H1 (cell line): ENCODE data around the gene ADAMTS17. TPM values are rescaled to one million over a fixed set of nuclear protein-coding genes. Genes with fewer than 3 reads are reported as not detected.

Source experiments
- CTCF ChIA-PET: fragments of 300-600 bp; sonication (Branson Sonifier 250); formaldehyde crosslinking; loops from one replicate; lab custom pipeline; 2021; ENCODE audit not compliant: partially characterized antibody; lab: Charles Lee
- POLR2A ChIA-PET: fragments of 300-600 bp; sonication (Branson Sonifier 250); formaldehyde crosslinking; loops from one replicate; lab custom pipeline; 2021; ENCODE audit warnings: inconsistent platforms; ENCODE audit not compliant: partially characterized antibody; lab: Charles Lee
- DNase-seq, 2 experiments: peaks; one replicate each; pipeline versions ENCODE4 v3.0.0 to v3.0.0-alpha.2; 2010 to 2022; ENCODE audit warnings: low spot score in 2 of 2, low read depth in 1 of 2, mixed read lengths in 1 of 2
- FAIRE-seq: peaks from 2 replicates; lab custom pipeline; 2011; peaks lifted over from hg19 to GRCh38; lab: Jason Lieb, UNC
- H2AFZ ChIP-seq: 2 replicates; pipeline ENCODE4 v1.8.1; 2012; ENCODE audit warnings: low read length, inconsistent platforms
- H2AK5ac ChIP-seq: 2 replicates; pipeline ENCODE4 v1.6.1; 2013; ENCODE audit warnings: low read depth, low read length
- H2BK120ac ChIP-seq: replicated peaks from 2 replicates; pipeline ENCODE3; 2013; ENCODE audit warnings: low read depth, low read length, inconsistent platforms
- H2BK12ac ChIP-seq: 2 replicates; pipeline ENCODE4 v1.6.1; 2013; ENCODE audit warnings: low read depth, low read length
- H2BK15ac ChIP-seq: 2 replicates; pipeline ENCODE4 v1.6.1; 2013; ENCODE audit warnings: low read length
- H2BK20ac ChIP-seq: 2 replicates; pipeline ENCODE4 v1.6.1; 2013; ENCODE audit warnings: low read length
- H2BK5ac ChIP-seq: 2 replicates; pipeline ENCODE4 v1.6.1; 2013; ENCODE audit warnings: low read depth, low read length
- H3K14ac ChIP-seq: 2 replicates; pipeline ENCODE4 v1.6.1; 2013; ENCODE audit warnings: inconsistent platforms; ENCODE audit not compliant: insufficient read length
- H3K18ac ChIP-seq: 2 replicates; pipeline ENCODE4 v1.6.1; 2013; ENCODE audit warnings: low read length; ENCODE audit errors: extremely low read depth
- H3K23ac ChIP-seq: 2 replicates; pipeline ENCODE4 v1.6.1; 2013; ENCODE audit warnings: inconsistent platforms; ENCODE audit not compliant: insufficient read length
- H3K23me2 ChIP-seq: 2 replicates; pipeline ENCODE4 v1.6.1; 2013; ENCODE audit warnings: low read depth, low read length
- H3K27ac ChIP-seq: 2 replicates; pipeline ENCODE4 v1.6.1; 2011; ENCODE audit warnings: low read depth, low read length, inconsistent platforms
- H3K27me3 ChIP-seq, 4 experiments: replicated peaks in 1 of 4; 1 replicate in 1 of 4; 2 replicates in 3 of 4; pipeline versions ENCODE4 v1.6.1 to v1.8.1; 2011 to 2013; ENCODE audit warnings: low read length in 3 of 4, mild to moderate bottlenecking in 3 of 4, inconsistent platforms in 2 of 4, mixed read lengths in 2 of 4, moderate library complexity in 1 of 4; ENCODE audit not compliant: control insufficient read depth in 3 of 4, insufficient read depth in 3 of 4; ENCODE audit errors: extremely low read depth in 1 of 4
- H3K36me3 ChIP-seq, 4 experiments: 2 replicates each; pipeline versions ENCODE4 v1.6.1 to v1.8.1; 2011 to 2013; ENCODE audit warnings: mild to moderate bottlenecking in 4 of 4, low read length in 3 of 4, moderate library complexity in 2 of 4, control low read depth in 1 of 4, inconsistent platforms in 1 of 4; ENCODE audit not compliant: insufficient read depth in 4 of 4, control insufficient read depth in 2 of 4
- H3K4ac ChIP-seq: replicated peaks from 2 replicates; pipeline ENCODE3; 2013; ENCODE audit warnings: low read length, low read depth, mixed read lengths, inconsistent platforms; ENCODE audit not compliant: insufficient read length
- H3K4me1 ChIP-seq, 4 experiments: replicated peaks in 1 of 4; 1 replicate in 1 of 4; 2 replicates in 3 of 4; pipeline versions ENCODE4 v1.6.1 to v1.8.1; 2011 to 2013; ENCODE audit warnings: low read length in 3 of 4, inconsistent platforms in 2 of 4, mixed read lengths in 1 of 4; ENCODE audit not compliant: insufficient read depth in 4 of 4, control insufficient read depth in 3 of 4
- H3K4me2 ChIP-seq, 2 experiments: 2 replicates each; pipeline versions ENCODE4 v1.6.1 to v1.8.1; 2011 to 2013; ENCODE audit warnings: low read depth in 2 of 2, low read length in 2 of 2, control low read depth in 1 of 2, inconsistent platforms in 1 of 2, mild to moderate bottlenecking in 1 of 2; ENCODE audit not compliant: insufficient read depth in 1 of 2
- H3K4me3 ChIP-seq, 4 experiments: fragments of 200-600, 300-600 bp in 1 of 4; sonication (generic), shearing (Covaris generic), sonication (Bioruptor Twin) in 1 of 4; 2 replicates each; pipeline versions ENCODE4 v1.5.1 to v1.8.1; 2011 to 2016; ENCODE audit warnings: low read length in 4 of 4, low read depth in 3 of 4, control low read depth in 2 of 4, inconsistent platforms in 2 of 4, mild to moderate bottlenecking in 2 of 4, mixed read lengths in 1 of 4, moderate library complexity in 1 of 4; ENCODE audit not compliant: insufficient read depth in 2 of 4; ENCODE audit errors: extremely low read depth in 1 of 4
- H3K56ac ChIP-seq: replicated peaks from 2 replicates; pipeline ENCODE3; 2013; ENCODE audit warnings: low read depth, mild to moderate bottlenecking, mixed read lengths, low read length, inconsistent platforms; ENCODE audit not compliant: insufficient read length
- H3K79me1 ChIP-seq: 2 replicates; pipeline ENCODE4 v1.6.1; 2013; ENCODE audit warnings: low read depth, low read length, control low read depth
- H3K79me2 ChIP-seq, 2 experiments: 2 replicates each; pipeline versions ENCODE4 v1.6.1 to v1.8.1; 2012 to 2013; ENCODE audit warnings: low read length in 2 of 2, mild to moderate bottlenecking in 2 of 2, inconsistent platforms in 1 of 2; ENCODE audit not compliant: insufficient read depth in 2 of 2, control insufficient read depth in 1 of 2
- H3K9ac ChIP-seq, 4 experiments: replicated peaks in 1 of 4; 1 replicate in 1 of 4; 2 replicates in 3 of 4; pipeline versions ENCODE4 v1.6.1 to v1.8.1; 2011 to 2013; ENCODE audit warnings: low read depth in 3 of 4, low read length in 3 of 4, control low read depth in 2 of 4, mild to moderate bottlenecking in 2 of 4, moderate library complexity in 2 of 4, inconsistent platforms in 1 of 4; ENCODE audit errors: extremely low read depth in 1 of 4
- H3K9me3 ChIP-seq, 2 experiments: 2 replicates each; pipeline versions ENCODE4 v1.6.1 to v1.8.1; 2012 to 2013; ENCODE audit warnings: mild to moderate bottlenecking in 2 of 2, moderate library complexity in 2 of 2, control low read depth in 1 of 2, inconsistent platforms in 1 of 2, low read depth in 1 of 2, low read length in 1 of 2, mixed read lengths in 1 of 2; ENCODE audit not compliant: insufficient read depth in 2 of 2
- H4K20me1 ChIP-seq, 2 experiments: replicated peaks in 1 of 2; 2 replicates each; pipeline versions ENCODE3 to v1.8.1; 2011 to 2013; ENCODE audit warnings: inconsistent platforms in 2 of 2, low read length in 2 of 2, mild to moderate bottlenecking in 1 of 2; ENCODE audit not compliant: insufficient read depth in 2 of 2, control insufficient read depth in 1 of 2
- H4K5ac ChIP-seq: 2 replicates; pipeline ENCODE4 v1.6.1; 2013; ENCODE audit warnings: low read length, low read depth, mixed read lengths, inconsistent platforms; ENCODE audit not compliant: insufficient read length
- H4K8ac ChIP-seq: 2 replicates; pipeline ENCODE4 v1.8.0; 2013; ENCODE audit warnings: mild to moderate bottlenecking, moderate library complexity, low read length, inconsistent platforms; ENCODE audit not compliant: insufficient read depth; ENCODE audit errors: extremely low read depth
- H4K91ac ChIP-seq: replicated peaks from 2 replicates; pipeline ENCODE3; 2013; ENCODE audit warnings: low read length, mixed read lengths, inconsistent platforms; ENCODE audit not compliant: insufficient read length
- BACH1 ChIP-seq: IDR thresholded peaks from 2 replicates; pipeline ENCODE4 v1.6.1; 2012; ENCODE audit warnings: low read length, improper control_type of control experiment
- CBX8 ChIP-seq: fragments of 300-800, 300-1000 bp; sonication (generic); IDR thresholded peaks from 2 replicates; pipeline ENCODE4 v1.7.1; 2016; ENCODE audit warnings: low read depth, low read length, borderline replicate concordance
- CHD1 ChIP-seq: IDR thresholded peaks from 2 replicates; pipeline ENCODE4 v1.6.1; 2012; ENCODE audit warnings: low read depth, low read length, improper control_type of control experiment
- CTBP2 ChIP-seq: IDR thresholded peaks from 2 replicates; pipeline ENCODE4 v1.7.0; 2011; ENCODE audit warnings: borderline replicate concordance, mild to moderate bottlenecking, moderate library complexity, mixed read lengths, low read length; ENCODE audit not compliant: insufficient read depth, insufficient read length
- EGR1 ChIP-seq: IDR thresholded peaks from 2 replicates; pipeline ENCODE4 v1.6.1; 2011; ENCODE audit warnings: low read depth, low read length, borderline replicate concordance
- EZH2 ChIP-seq: fragments of 200-600 bp; sonication (generic); IDR thresholded peaks from 2 replicates; pipeline ENCODE4 v1.7.1; 2012; ENCODE audit warnings: low read depth, mild to moderate bottlenecking, moderate library complexity, low read length, inconsistent platforms; ENCODE audit not compliant: severe bottlenecking
- KDM5A ChIP-seq: fragments of 200-600 bp; IDR thresholded peaks from 2 replicates; pipeline ENCODE4 v1.7.1; 2012; ENCODE audit warnings: mild to moderate bottlenecking, low read length, inconsistent platforms, mixed read lengths
- NANOG ChIP-seq: IDR thresholded peaks from 2 replicates; pipeline ENCODE4 v1.6.1; 2011; ENCODE audit warnings: low read length, low read depth, mild to moderate bottlenecking, inconsistent platforms; ENCODE audit not compliant: insufficient read depth, poor library complexity, severe bottlenecking
- POLR2A ChIP-seq, 2 experiments: IDR thresholded peaks; 1 replicate in 1 of 2; 2 replicates in 1 of 2; pipeline ENCODE4 v1.6.1; 2011; ENCODE audit warnings: low read depth in 2 of 2, low read length in 2 of 2, mild to moderate bottlenecking in 2 of 2; ENCODE audit errors: control extremely low read depth in 1 of 2
- RBBP5 ChIP-seq: IDR thresholded peaks from 2 replicates; pipeline ENCODE4 v1.7.1; 2012; ENCODE audit warnings: low read depth, mild to moderate bottlenecking, inconsistent platforms, low read length, moderate library complexity, borderline replicate concordance
- SP2 ChIP-seq: IDR thresholded peaks from 2 replicates; pipeline ENCODE4 v1.6.1; 2012; ENCODE audit warnings: mild to moderate bottlenecking, low read length, inconsistent platforms
- TAF1 ChIP-seq: IDR thresholded peaks from 2 replicates; pipeline ENCODE4 v1.6.1; 2011; ENCODE audit warnings: mild to moderate bottlenecking, low read depth, low read length
- TEAD4 ChIP-seq: IDR thresholded peaks from 2 replicates; pipeline ENCODE4 v1.6.1; 2012; ENCODE audit warnings: low read depth, low read length, inconsistent platforms, mixed read lengths
- ZNF274 ChIP-seq: IDR thresholded peaks from 2 replicates; pipeline ENCODE4 v1.7.0; 2012; ENCODE audit warnings: low read length, borderline replicate concordance; ENCODE audit errors: extremely low read depth
- whole genome bisulfite sequencing, 2 experiments: shearing (Covaris generic) in 1 of 2; methylation state at CpG; one replicate each; pipeline versions ENCODE4 v1.1.6 to v1.1.7; 2013 to 2015; ENCODE audit warnings: low lambda C conversion rate in 2 of 2, mixed read lengths in 2 of 2, inconsistent platforms in 1 of 2, low coverage in 1 of 2, missing lambda C conversion rate in 1 of 2; ENCODE audit not compliant: insufficient replicate concordance in 2 of 2, insufficient coverage in 1 of 2, insufficient read length in 1 of 2; ENCODE audit errors: extremely low coverage in 1 of 2, missing lambda C conversion rate in 1 of 2; 5-methylcytosine and 5-hydroxymethylcytosine counted together
- polyA plus RNA-seq, 7 experiments: library from polyadenylated mRNA; depleted of rRNA in 3 of 7; stranded (reverse) in 5 of 7; unstranded in 2 of 7; fragments of >200 nt in 5 of 7; fragments of 200-250 nt in 2 of 7; gene quantifications; 1 replicate in 5 of 7; 2 replicates in 1 of 7; 4 replicates in 1 of 7; pipeline versions ENCODE4 v1.2.1 to v1.2.3, GENCODE V29; 2011 to 2013; ENCODE audit warnings: missing spikeins in 2 of 7, mixed read lengths in 2 of 7
- total RNA-seq: library from RNA; stranded (reverse); fragmentation: NEBNext Ultra II Directional; extraction: Animal tissue kit (Norgen Biotek cat#: 25700); gene quantifications from 2 replicates; pipeline ENCODE4 v1.2.1, GENCODE V29; 2021

ADAMTS17 gene
- total and polyA plus RNA-seq, 2 of the 8 experiments (the other 6 are each of a cell fraction or from before 2014, with no cell fraction given), result 0.51 to 1.7 TPM

DNA sequence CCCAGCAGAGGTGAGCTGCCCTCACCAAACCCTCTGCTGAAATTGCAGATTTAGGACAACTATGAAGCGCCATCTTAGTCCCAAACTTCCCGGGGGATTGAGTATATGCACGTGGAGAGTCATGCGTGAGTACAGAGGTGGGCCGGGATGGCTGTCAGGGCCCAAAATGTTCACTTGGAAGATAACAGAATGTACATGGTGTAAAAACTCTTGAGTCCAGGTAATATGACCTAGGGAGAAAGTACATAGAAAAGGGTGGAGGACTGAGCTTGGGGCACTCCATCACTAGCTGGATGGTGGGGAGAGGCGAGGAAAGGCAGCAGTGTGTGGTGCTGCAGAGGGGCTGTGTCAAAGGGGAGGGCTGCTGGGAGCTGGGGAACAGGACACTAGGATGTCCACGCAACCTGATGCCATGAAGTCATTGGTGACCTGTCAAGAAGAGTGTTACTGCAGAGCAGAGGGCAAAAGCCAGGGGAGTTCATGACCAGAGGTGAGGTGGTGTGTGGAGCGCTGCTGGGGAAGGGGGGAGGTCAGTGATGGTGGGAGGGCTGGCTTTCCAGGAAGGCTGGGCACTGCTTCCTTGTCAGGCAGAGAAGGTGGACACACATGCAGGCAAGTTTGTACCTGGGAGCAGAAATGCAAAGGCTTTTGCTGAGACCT, 372.4 kb downstream of the ADAMTS17 start:
- Histone ChIP-seq H2BK12ac (no peak overlapping the region), H2AFZ (no peak overlapping the region), H4K5ac (no peak overlapping the region), H3K27ac (no peak overlapping the region), H3K27me3 (no peaks in the 10 kb centered on the region), H3K4me2 (no peak overlapping the region), H2BK15ac (no peak overlapping the region), H3K23ac (no peak overlapping the region), H3K4ac (no peak overlapping the region), H4K8ac (peak overlapping the region; percentile 43; the same call in 1 of the 2 replicates), H3K56ac (no peak overlapping the region), H3K9ac (no peak overlapping the region), H2BK5ac (no peak overlapping the region), H3K36me3 (no peaks in the 10 kb centered on the region), H3K18ac (no peak overlapping the region), H4K91ac (no peak overlapping the region), H3K4me3 (no peak overlapping the region), H2BK120ac (no peak overlapping the region), H3K23me2 (no peaks in the 10 kb centered on the region), H3K79me2 (no peaks in the 10 kb centered on the region), H3K14ac (no peak overlapping the region), H2BK20ac (no peak overlapping the region), H2AK5ac (no peak overlapping the region), H3K9me3 (no peaks in the 10 kb centered on the region), H3K4me1 (no peaks in the 10 kb centered on the region; a peak in 1 of 7 replicates), H3K79me1 (no peaks in the 10 kb centered on the region), H4K20me1 (no peaks in the 10 kb centered on the region)
- DNase-seq (no peak), FAIRE-seq (no peak)
- WGBS, 2 experiments, result 96% methylated on average over 8 of the region's 8 CpGs; no CpG with 5 or more reads in 1 of the 2 experiments
- CTCF ChIA-PET, result interaction anchor here (1.1 to 3.7 kb wide), 6 partner anchors 8 to 369 kb away, joined by 3 to 27 read pairs (median 8); no protein-coding TSS in a partner anchor
- POLR2A ChIA-PET, result no interaction called here
- TF ChIP-seq TAF1, result no peak
- no peak for TF ChIP-seq POLR2A (IDR thresholded peaks at IDR 0.05; ENCODE audit: control extremely low read depth in 1 of 2, low read depth in 2 of 2, low read length in 2 of 2)
- no peak for TF ChIP-seq SP2
- TF ChIP-seq CBX8, result no peak
- no peak for TF ChIP-seq KDM5A
- TF ChIP-seq RBBP5, result no peak
- TF ChIP-seq BACH1, result no peak
- TF ChIP-seq EGR1, result no peak
- TF ChIP-seq EZH2, result no peak
- TF ChIP-seq NANOG, result no peak
- TF ChIP-seq CHD1, result no peak
- TF ChIP-seq TEAD4, result no peak
- TF ChIP-seq CTBP2, result no peak
- no peak for TF ChIP-seq ZNF274
